Upper lobe of left lung (tissue), 4 donors: ENCODE results near the gene IL23R.

Experiments
- CTCF ChIP-seq, 6 experiments: fragments of 450-650 bp in 4 of 6; fragments of 200-600 bp in 2 of 6; sonication (generic) in 2 of 6; IDR thresholded peaks; one replicate each; pipeline ENCODE4 v1.5.1; 2016 to 2019; ENCODE audit warnings: antibody characterized with exemption in 6 of 6
- POLR2AphosphoS5 ChIP-seq, 2 donors: sonication (generic); formaldehyde crosslinking; IDR thresholded peaks; one replicate each; pipeline ENCODE4 v1.5.1; 2017; ENCODE audit warnings: antibody characterized with exemption in 2 of 2

DNA sequence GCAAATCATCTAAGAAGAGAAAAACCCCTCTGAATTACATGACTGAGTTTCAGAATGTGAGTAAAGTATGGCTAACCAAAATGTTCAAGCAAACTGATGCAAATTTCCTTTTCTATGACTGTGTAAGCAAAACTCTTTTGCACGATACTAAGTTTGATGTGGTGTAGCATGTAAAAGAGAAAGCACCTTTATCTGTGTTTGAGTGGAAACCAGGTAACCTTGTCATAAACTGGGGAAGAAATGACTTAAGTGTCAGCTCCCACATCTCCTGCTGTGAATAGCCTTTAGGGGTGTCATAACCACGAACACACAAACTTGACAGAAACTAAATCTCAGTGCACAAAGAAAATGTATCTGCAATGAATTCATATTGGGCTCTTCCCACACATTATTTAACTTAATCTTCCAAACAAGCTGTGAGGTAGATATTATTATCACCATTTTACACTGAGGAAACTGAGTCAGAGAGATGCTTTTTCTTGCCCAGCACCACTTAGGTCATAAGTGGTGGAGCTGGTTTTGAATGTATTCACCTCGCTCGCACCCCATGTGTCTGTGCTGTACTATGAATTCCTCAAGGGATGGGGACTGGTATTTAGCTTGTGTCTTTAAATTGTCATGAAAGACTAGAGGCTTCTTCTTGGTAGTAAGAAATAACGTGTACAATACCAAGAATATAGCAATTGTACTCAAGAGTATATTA lies 108.5 kb downstream of the IL23R start:
- TF ChIP-seq CTCF (IDR thresholded peaks at IDR 0.05) (no peak), POLR2AphosphoS5 (IDR thresholded peaks at IDR 0.05) (no peak)
